ENCODE measurements around the gene LRRC8C.

DNA sequence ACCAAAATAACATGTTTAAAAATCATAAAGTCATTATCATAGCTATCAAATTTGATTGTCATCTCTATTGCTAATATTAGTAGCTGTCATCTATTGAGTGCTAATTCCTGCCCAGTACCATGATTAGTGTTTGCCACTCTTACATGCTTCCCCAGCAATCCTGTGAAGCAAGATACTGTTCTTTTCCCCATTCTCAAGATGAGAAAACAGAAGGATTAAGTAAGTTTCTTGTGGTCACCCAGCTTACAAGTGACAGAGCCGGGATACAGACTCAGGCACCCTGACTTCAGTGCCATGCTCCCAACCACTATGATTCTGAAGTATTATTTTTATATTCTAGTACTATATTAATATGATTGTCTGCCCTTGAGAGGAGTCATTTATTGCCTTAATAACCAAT, 36.5 kb downstream of the LRRC8C start:
- TF ChIP-seq, protein P1, sequence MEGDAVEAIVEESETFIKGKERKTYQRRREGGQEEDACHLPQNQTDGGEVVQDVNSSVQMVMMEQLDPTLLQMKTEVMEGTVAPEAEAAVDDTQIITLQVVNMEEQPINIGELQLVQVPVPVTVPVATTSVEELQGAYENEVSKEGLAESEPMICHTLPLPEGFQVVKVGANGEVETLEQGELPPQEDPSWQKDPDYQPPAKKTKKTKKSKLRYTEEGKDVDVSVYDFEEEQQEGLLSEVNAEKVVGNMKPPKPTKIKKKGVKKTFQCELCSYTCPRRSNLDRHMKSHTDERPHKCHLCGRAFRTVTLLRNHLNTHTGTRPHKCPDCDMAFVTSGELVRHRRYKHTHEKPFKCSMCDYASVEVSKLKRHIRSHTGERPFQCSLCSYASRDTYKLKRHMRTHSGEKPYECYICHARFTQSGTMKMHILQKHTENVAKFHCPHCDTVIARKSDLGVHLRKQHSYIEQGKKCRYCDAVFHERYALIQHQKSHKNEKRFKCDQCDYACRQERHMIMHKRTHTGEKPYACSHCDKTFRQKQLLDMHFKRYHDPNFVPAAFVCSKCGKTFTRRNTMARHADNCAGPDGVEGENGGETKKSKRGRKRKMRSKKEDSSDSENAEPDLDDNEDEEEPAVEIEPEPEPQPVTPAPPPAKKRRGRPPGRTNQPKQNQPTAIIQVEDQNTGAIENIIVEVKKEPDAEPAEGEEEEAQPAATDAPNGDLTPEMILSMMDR (IDR thresholded peaks at IDR 0.05): no peak
- TF ChIP-seq EZH2phosphoT487 (IDR thresholded peaks at IDR 0.05): no peak
